BLaER1 treated with 17β-estradiol and CSF1 and Interleukin-3, amounts not matched to agents 10 nM and 100 nM (cell line): Measurements from ENCODE around the gene CTSH.

Experiments
- H3K27ac ChIP-seq, 11 experiments: shearing (Covaris generic); formaldehyde crosslinking; 2 replicates each; pipeline ENCODE4 v1.8.1; 2022
- H3K27me3 ChIP-seq, 11 experiments: shearing (Covaris generic); formaldehyde crosslinking; 2 replicates each; pipeline ENCODE4 v1.8.1; 2022
- H3K36me3 ChIP-seq, 11 experiments: shearing (Covaris generic); formaldehyde crosslinking; 2 replicates each; pipeline ENCODE4 v1.8.1; 2022
- H3K4me1 ChIP-seq, 10 experiments: shearing (Covaris generic); formaldehyde crosslinking; 2 replicates each; pipeline ENCODE4 v1.8.1; 2022
- H3K4me2 ChIP-seq, 11 experiments: shearing (Covaris generic); formaldehyde crosslinking; 2 replicates each; pipeline ENCODE4 v1.8.1; 2022
- H3K4me3 ChIP-seq, 10 experiments: shearing (Covaris generic); formaldehyde crosslinking; 2 replicates each; pipeline ENCODE4 v1.8.1; 2022
- H3K9ac ChIP-seq, 11 experiments: shearing (Covaris generic); formaldehyde crosslinking; 2 replicates each; pipeline ENCODE4 v1.8.1; 2022
- H3K9me3 ChIP-seq, 11 experiments: shearing (Covaris generic); formaldehyde crosslinking; replicated peaks in 1 of 11; 2 replicates each; pipeline ENCODE4 v1.8.1; 2022
- H4K20me1 ChIP-seq, 11 experiments: shearing (Covaris generic); formaldehyde crosslinking; 2 replicates each; pipeline ENCODE4 v1.8.1; 2022
- Cebpa-rat ChIP-seq, 11 experiments: shearing (Covaris generic); IDR thresholded peaks; 2 replicates each; pipeline ENCODE4 v1.8.1; 2022

CTSH gene

GRCh38 chr15:78923480-78924360 is 21.1 kb downstream of the CTSH start:
- Histone ChIP-seq H3K27me3 (no peaks in the 10 kb centered on the region), H3K27ac (no peak overlapping the region), H3K9me3 (no peaks in the 10 kb centered on the region), H3K4me1 (peaks cover 0 to 17% (median 1%) of the 10 kb centered on the region in 10 experiments; a peak in 6 of 20 replicates), H4K20me1 (peaks cover 0 to 92% (median 23%) of the 10 kb centered on the region in 11 experiments; a peak in 9 of 22 replicates), H3K4me2 (no peak overlapping the region), H3K4me3 (no peak overlapping the region), H3K36me3 (peaks cover 79 to 98% (median 93%) of the 10 kb centered on the region in 11 experiments), H3K9ac (no peak overlapping the region)
- TF ChIP-seq Cebpa-rat (IDR thresholded peaks at IDR 0.05): no peak

- H3K27ac ChIP-seq: no peak overlapping the region
- H3K27me3 ChIP-seq: no peaks in the 10 kb centered on the region
- H3K4me3 ChIP-seq: no peak overlapping the region
- H3K9me3 ChIP-seq: no peaks in the 10 kb centered on the region
- peaks cover 0 to 92% (median 23%) of the 10 kb centered on the region in 11 experiments; a peak in 9 of 22 replicates for H4K20me1 ChIP-seq
- H3K36me3 ChIP-seq: peaks cover 83 to 97% (median 93%) of the 10 kb centered on the region in 11 experiments
- H3K9ac ChIP-seq: no peak overlapping the region
- H3K4me1 ChIP-seq: peaks cover 0 to 20% (median 2%) of the 10 kb centered on the region in 10 experiments; a peak in 6 of 20 replicates
- TF ChIP-seq Cebpa-rat (IDR thresholded peaks at IDR 0.05): no peak
- no peak overlapping the region for H3K4me2 ChIP-seq
Observed at GRCh38 chr15:78923015-78923414, 21.8 kb downstream of the CTSH start.

GRCh38 chr15:78922527-78922926 is 22.3 kb downstream of the CTSH start:
- H3K9ac ChIP-seq: 0 out of 22 replicates have a peak overlapping the region, but pooled peaks of 1 of the 11 experiments have one; percentile 15
- H3K4me3 ChIP-seq: no peak overlapping the region
- peaks cover 0 to 87% (median 23%) of the 10 kb centered on the region in 11 experiments; a peak in 10 of 22 replicates for H4K20me1 ChIP-seq
- no peak overlapping the region for H3K4me2 ChIP-seq
- 0 out of 22 replicates have a peak overlapping the region, but pooled peaks of 1 of the 11 experiments have one; percentile 30 for H3K27ac ChIP-seq
- no peaks in the 10 kb centered on the region for H3K9me3 ChIP-seq
- TF ChIP-seq Cebpa-rat (IDR thresholded peaks at IDR 0.05): no peak
- peaks cover 0 to 20% (median 6%) of the 10 kb centered on the region in 10 experiments; a peak in 13 of 20 replicates for H3K4me1 ChIP-seq
- H3K36me3 ChIP-seq: peaks cover 78 to 97% (median 88%) of the 10 kb centered on the region in 11 experiments
- H3K27me3 ChIP-seq: no peaks in the 10 kb centered on the region

DNA sequence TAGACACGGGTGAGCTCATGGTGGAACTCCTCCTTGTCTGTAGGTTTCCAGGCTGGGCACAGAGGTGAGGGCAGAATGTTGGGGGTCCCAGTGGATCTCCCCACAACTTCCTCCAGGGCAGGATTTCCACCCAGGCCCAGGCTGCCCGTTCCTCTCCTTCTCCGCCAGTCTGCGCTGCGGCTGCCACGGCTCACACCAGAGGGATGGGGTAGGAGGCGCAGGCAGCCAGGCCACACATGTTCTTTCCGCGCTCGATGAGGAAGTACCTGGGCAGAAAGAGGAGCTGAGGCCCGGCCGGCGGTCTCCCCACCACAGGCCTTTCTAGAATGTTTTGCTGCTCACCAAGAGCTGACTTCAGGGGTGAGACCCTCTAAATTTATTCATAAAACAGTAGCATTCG is 22.9 kb downstream of the CTSH start:
- no peaks in the 10 kb centered on the region for H3K27me3 ChIP-seq
- no peak overlapping the region for H3K4me3 ChIP-seq
- TF ChIP-seq Cebpa-rat (IDR thresholded peaks at IDR 0.05): no peak
- peaks cover 0 to 81% (median 23%) of the 10 kb centered on the region in 11 experiments; a peak in 10 of 22 replicates for H4K20me1 ChIP-seq
- no peak overlapping the region for H3K9ac ChIP-seq
- peaks cover 0 to 20% (median 10%) of the 10 kb centered on the region in 10 experiments; a peak in 16 of 20 replicates for H3K4me1 ChIP-seq
- H3K36me3 ChIP-seq: peaks cover 72 to 97% (median 83%) of the 10 kb centered on the region in 11 experiments
- H3K9me3 ChIP-seq: no peaks in the 10 kb centered on the region
- H3K4me2 ChIP-seq: no peak overlapping the region
- H3K27ac ChIP-seq: no peak overlapping the region; a peak in 1 of 22 replicates

DNA sequence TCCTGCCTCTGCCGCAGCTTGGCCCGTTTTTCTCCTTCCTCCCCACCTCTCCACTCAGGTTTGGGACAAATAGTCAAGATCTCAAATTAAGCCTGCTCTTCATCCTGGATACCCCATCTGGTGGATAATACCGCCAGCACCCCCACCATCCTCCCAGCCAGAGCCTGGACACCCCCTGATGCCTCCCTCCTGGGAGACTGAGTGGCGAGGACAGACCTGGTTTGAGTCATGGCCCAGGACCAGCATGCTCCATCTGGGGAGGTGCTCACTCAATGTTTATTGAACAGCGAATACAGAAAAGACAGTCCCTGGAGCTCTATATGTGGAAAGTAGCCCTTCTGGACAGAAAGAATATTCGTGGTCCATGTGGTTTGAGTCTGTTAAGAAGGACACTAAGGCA is 23.3 kb downstream of the CTSH start:
- H4K20me1 ChIP-seq: peaks cover 0 to 77% (median 20%) of the 10 kb centered on the region in 11 experiments; a peak in 10 of 22 replicates
- TF ChIP-seq Cebpa-rat (IDR thresholded peaks at IDR 0.05): no peak

GRCh38 chr15:78917888-78918287 is 27.0 kb downstream of the CTSH start:
- Histone ChIP-seq H3K36me3 (peaks cover 56 to 100% (median 69%) of the 10 kb centered on the region in 11 experiments), H3K27ac (peak overlapping the region in 2 of 11 experiments; percentile 24 to 33; a peak in 3 of 22 replicates), H3K4me3 (no peak overlapping the region), H3K27me3 (no peaks in the 10 kb centered on the region), H3K4me1 (peaks cover 0 to 59% (median 50%) of the 10 kb centered on the region in 10 experiments; a peak in 19 of 20 replicates), H4K20me1 (peaks cover 0 to 56% (median 18%) of the 10 kb centered on the region in 11 experiments; a peak in 11 of 22 replicates), H3K4me2 (peak overlapping the region in 4 of 11 experiments; percentile 79 to 91 (median 82); a peak in 7 of 22 replicates), H3K9ac (no peak overlapping the region), H3K9me3 (no peaks in the 10 kb centered on the region)
- TF ChIP-seq Cebpa-rat (IDR thresholded peaks at IDR 0.05): no peak

More for the DNA sequence above, 23.3 kb downstream of the CTSH start:
- H3K4me1 ChIP-seq: peaks cover 0 to 23% (median 14%) of the 10 kb centered on the region in 10 experiments; a peak in 16 of 20 replicates
- H3K9ac ChIP-seq: no peak overlapping the region
- H3K9me3 ChIP-seq: no peaks in the 10 kb centered on the region
- no peak overlapping the region for H3K4me3 ChIP-seq
- H3K36me3 ChIP-seq: peaks cover 70 to 97% (median 78%) of the 10 kb centered on the region in 11 experiments
- no peaks in the 10 kb centered on the region for H3K27me3 ChIP-seq
- H3K4me2 ChIP-seq: no peak overlapping the region
- peak overlapping the region in 1 of 11 experiments; percentile 35; a peak in 2 of 22 replicates for H3K27ac ChIP-seq

DNA sequence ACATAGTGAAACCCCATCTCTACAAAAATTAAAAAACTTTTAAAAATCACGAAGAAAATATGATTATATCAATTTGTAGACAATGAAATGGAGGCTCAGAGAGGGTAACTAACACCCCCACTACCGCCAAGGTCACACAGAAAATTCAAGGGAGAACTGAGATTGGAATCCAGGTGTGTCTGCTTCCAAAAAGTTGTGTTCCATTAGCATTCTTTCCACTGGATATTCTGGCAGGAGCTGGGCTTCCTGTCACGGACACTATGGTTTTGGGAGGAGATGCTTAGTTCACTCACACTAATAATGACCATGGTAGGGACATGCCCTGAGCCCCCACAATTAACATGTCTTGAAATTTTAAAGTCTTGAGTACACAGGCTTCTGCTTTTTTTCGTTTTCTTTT is 28.8 kb downstream of the CTSH start:
- peak overlapping the region in 4 of 11 experiments; percentile 32 to 55 (median 37); a peak in 6 of 22 replicates for H3K9ac ChIP-seq
- peaks cover 42 to 100% (median 67%) of the 10 kb centered on the region in 11 experiments for H3K36me3 ChIP-seq
- no peak for TF ChIP-seq Cebpa-rat (IDR thresholded peaks at IDR 0.05)
- H3K4me1 ChIP-seq: peaks cover 6 to 77% (median 68%) of the 10 kb centered on the region in 10 experiments
- H4K20me1 ChIP-seq: peaks cover 0 to 55% (median 3%) of the 10 kb centered on the region in 11 experiments; a peak in 12 of 22 replicates
- H3K9me3 ChIP-seq: no peaks in the 10 kb centered on the region
- no peaks in the 10 kb centered on the region for H3K27me3 ChIP-seq
- peak overlapping the region in 9 of 11 experiments; percentile 1 to 73 (median 57); a peak in 15 of 22 replicates for H3K27ac ChIP-seq
- peak overlapping the region in 8 of 11 experiments; percentile 66 to 91 (median 79); a peak in 16 of 22 replicates for H3K4me2 ChIP-seq
- H3K4me3 ChIP-seq: 0 out of 20 replicates have a peak overlapping the region, but pooled peaks of 1 of the 10 experiments have one; percentile 3

DNA sequence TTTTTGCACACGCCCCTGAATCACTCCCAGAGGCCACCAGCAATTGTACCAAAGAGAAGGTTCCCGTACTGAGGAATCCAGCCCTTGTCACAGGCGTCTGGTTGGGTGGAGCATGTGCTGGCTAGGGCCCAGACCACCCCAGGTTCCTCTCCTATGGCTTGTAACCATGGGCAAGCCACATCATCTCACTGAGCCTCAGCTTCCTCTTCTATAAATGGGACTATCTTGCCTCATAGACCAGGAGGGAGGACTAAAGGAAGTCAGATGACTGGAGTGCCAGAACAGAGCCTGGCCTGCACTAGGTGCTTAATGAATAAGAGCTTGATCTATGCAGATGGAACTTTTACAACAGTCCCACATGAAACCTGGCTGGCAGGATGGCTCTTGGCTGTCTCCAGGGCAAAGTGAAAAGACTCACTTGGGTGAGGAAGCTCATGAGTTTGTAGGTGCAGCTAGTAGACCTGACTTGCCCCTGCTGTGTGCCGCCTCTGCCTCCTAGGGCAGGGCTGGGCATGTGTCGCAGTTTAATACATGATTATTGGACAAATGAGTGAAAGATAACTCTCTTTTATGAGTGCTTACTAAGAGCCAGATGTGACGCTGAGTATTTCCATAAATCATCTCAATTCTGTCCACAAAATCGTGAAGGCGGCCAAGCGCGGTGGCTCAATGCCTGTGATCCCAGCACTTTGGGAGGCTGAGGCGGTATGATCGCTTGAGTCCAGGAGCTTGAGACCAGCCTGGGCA is 29.3 kb downstream of the CTSH start:
- Histone ChIP-seq H3K36me3 (peaks cover 38 to 95% (median 61%) of the 10 kb centered on the region in 11 experiments), H3K27ac (peak overlapping the region in 10 of 11 experiments; percentile 1 to 73 (median 52); a peak in 15 of 22 replicates), H3K4me3 (peak overlapping the region in 1 of 10 experiments; percentile 3; a peak in 1 of 20 replicates), H3K27me3 (no peaks in the 10 kb centered on the region), H3K4me1 (peaks cover 12 to 83% (median 73%) of the 10 kb centered on the region in 10 experiments), H3K4me2 (peak overlapping the region in 10 of 11 experiments; percentile 26 to 91 (median 78); a peak in 18 of 22 replicates), H4K20me1 (peaks cover 0 to 56% (median 8%) of the 10 kb centered on the region in 11 experiments; a peak in 11 of 22 replicates), H3K9ac (peak overlapping the region in 6 of 11 experiments; percentile 4 to 55 (median 32); a peak in 9 of 22 replicates), H3K9me3 (no peaks in the 10 kb centered on the region)
- TF ChIP-seq Cebpa-rat (IDR thresholded peaks at IDR 0.05): no peak
